Measurements from ENCODE around the gene SEC61A1.

SEC61A1 gene

DNA sequence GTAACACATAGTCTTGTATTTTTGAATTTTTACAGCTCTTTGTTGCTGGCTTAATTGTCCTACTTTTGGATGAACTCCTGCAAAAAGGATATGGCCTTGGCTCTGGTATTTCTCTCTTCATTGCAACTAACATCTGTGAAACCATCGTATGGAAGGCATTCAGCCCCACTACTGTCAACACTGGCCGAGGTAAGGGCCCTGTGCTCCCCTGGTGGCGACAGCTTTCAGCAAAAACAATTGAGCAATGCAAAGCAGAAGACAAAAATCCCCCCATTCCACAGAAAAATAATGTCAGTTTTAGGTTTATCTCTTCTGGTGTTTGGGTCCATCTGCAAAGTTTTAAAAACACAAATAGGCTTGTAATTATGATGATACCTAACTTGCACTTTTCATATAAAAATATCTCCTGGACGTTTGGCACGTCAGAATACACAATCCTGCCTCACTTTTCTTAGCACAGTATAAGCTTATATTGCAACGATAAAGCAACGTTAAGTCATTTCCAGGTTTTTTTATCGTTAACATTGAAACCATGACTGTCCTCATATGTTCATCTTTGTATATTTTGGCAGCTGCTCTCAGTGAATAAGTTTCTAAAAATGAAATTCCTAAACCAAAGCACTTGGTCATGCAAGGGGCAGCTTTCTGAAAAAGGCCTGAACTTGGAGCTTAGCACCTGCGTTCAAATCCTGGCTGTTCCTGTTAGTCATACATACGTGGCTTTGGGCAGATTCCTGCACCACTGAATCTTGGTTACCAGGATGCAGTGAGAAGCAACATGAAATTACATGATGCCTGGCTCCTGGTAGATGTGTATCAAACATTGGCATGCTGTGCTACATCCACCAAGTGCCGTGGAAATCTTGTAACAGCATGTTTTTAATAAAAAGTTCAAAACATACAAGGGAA lies 8.5 kb downstream of the SEC61A1 start:
- DNase-seq: no peak

DNA sequence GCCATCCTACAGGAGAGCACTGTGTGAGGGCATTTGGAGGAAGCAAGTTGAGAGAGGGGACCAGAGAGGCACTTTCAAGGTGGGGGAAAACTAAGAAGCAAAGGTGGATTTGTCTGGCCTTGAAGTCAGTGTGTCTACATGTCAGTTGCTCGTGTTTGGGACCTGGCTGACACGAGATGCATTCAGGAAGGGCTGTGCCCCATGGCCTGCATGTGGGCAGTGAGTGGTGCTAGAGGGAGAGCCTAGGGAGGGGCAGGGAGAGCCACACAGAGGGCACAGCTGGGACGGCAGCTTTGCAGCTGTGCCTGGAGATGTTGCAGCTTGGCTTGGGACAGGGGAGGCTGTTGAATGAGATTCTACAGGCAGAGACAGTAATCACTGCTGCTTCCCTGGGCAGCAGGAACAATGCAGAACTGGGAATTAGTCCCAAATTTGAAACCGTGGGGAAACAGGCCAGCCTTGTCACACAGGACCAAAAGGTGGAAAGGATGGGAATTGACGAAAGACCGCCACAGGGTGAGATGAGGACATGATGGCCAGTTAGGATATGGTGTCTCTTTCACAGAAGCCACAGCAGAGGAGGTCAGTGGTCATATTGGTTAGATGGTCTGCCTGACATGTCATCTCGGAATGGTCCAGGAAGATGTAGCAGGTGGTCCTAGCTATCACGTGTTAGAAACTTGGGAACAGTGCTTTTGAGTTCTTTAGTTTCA lies 10.0 kb downstream of the SEC61A1 start:
- no peak for DNase-seq

GRCh38 chr3:128063865-128064264 lies 11.6 kb downstream of the SEC61A1 start:
- no peak for DNase-seq

GRCh38 chr3:128064962-128065361 lies 12.7 kb downstream of the SEC61A1 start:
- no peak for DNase-seq

DNA sequence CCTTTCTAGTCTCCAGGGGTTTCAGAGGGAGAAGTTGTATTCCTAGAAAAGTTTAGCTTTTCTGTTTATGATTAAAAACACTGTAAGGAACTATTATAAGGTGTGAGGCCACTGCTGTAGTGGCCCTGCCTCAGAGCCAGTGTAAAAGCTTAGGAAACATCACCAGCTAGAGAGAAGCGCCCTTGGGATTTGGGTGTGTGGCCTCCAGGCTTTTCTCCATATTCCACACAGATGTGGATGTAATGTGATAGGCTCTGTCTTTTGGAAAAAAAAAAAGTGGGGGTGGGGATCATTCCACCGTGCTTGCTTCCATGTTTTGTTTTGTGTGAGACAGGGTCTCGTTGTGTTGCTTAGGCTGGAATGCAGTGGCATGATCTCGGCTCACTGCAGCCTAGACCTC lies 13.9 kb downstream of the SEC61A1 start:
- DNase-seq: no peak

DNA sequence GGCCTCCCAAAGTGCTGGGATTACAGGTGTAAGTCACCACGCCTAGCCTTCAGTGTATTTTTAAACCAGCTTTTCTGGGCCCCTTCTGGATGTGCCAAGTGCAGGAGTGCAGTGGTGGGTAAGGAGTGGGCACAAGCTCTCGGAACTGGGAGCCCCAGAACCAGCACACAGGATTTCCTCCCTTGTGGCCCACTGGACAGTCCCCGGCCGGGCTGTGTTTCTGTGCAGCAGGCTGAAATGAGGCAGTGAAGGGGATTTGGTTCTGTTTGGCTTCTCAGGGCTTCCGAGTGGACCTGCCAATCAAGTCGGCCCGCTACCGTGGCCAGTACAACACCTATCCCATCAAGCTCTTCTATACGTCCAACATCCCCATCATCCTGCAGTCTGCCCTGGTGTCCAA lies 14.4 kb downstream of the SEC61A1 start:
- no peak for DNase-seq

DNA sequence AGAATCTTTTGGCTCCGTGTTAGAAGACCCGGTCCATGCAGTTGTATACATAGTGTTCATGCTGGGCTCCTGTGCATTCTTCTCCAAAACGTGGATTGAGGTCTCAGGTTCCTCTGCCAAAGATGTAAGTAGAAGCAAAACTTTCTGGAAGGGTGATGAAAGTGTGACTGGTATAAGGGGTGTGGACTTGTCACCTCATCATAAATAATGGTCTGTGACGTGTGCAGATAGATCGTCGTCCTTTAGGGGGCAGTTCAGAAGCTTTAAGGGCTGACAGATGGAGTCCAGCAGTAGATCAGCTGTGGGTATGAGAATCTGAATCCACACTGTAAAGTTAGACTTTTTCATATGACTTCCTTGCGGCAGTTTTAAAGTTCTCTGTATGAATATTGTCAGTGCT lies 15.3 kb downstream of the SEC61A1 start:
- DNase-seq: no peak

- DNase-seq: no peak
Measured at GRCh38 chr3:128068156-128068620, 16.0 kb downstream of the SEC61A1 start.

GRCh38 chr3:128069271-128069670 lies 17.0 kb downstream of the SEC61A1 start:
- DNase-seq: no peak

DNA sequence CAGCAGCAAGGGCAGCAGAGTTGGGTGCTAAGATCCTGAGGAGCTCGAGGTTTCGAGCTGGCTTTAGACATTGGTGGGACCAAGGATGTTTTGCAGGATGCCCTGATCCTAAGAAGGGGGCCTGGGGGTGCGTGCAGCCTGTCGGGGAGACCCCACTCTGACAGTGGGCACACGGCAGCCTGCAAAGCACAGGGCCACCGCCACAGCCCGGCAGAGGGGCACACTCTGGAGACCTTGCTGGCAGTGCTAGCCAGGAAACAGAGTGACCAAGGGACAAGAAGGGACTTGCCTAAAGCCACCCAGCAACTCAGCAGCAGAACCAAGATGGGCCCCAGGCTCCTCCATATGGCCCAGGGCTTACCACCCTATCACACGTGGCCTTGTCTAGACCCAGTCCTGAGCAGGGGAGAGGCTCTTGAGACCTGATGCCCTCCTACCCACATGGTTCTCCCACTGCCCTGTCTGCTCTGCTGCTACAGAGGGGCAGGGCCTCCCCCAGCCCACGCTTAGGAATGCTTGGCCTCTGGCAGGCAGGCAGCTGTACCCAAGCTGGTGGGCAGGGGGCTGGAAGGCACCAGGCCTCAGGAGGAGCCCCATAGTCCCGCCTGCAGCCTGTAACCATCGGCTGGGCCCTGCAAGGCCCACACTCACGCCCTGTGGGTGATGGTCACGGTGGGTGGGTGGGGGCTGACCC lies 18.8 kb downstream of the SEC61A1 start:
- no peak for DNase-seq

GRCh38 chr3:128071771-128072453 lies 19.7 kb downstream of the SEC61A1 start:
- no peak for DNase-seq

DNA sequence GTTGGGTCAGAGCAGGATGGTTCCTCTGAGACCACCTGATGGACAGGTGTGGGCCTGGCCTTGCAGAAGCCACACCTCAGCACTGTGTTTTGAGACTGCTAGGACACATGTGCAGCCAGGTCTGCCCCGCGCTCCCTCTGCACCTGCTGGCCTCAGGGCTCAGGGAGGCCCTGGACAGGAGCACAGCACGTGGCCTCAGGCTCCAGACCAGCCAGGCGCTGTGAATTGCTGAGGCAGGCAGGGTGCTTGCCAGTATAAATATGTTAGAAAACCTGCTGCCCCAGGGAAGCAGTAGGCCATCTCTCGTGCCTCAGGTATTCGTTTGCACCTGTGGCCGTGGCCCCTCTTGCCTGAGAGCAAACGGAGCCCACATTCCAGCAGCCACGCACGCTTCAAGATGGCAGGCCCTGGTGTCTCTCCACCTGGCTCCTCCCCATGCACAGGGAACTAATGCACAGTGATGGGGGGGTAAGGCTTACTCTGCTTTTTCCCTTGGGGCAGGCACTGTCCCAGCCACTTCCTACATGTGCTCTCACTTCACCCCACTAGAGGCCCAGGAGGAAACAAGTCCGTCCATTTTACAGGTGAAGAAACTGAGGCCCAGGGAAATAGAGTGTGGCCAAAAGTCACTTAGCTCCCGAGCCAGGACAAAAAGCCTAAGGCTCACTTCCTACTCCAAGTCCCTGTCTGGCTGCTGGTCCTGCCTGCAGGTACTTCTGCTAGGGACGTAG lies 20.4 kb downstream of the SEC61A1 start:
- DNase-seq: no peak

DNA sequence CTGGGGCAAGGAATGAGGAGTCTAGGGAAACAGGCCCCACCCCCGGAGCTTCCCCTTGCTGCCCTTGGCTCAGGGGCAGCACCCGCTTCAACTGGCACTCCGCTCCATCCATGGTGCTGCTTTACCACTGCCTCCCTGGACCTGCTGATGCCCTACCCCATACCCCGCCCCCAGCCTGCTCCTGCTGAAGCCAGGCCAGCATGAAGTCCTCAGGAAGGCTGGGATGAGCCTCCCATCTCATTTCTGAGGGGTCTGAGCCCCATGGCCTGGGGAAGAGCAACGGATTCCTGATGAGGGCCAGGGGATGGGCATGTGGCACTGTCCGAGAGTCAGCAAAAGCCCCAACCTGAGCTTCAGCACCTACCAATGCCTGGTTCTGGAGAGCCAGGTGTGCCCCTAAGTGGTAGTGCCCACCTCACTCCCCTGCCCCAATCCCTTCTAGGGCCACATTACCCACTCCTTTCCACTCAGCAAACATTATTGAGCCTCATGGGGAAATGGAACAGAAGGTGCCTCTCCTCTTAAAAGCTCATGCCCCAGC lies 21.0 kb downstream of the SEC61A1 start:
- no peak for DNase-seq

- DNase-seq: no peak
Measured at GRCh38 chr3:128073807-128074206, 21.6 kb downstream of the SEC61A1 start.

GRCh38 chr3:128074851-128075521 lies 22.7 kb downstream of the SEC61A1 start:
- DNase-seq: peak; percentile 35

GRCh38 chr3:128075522-128076482 lies 23.6 kb downstream of the SEC61A1 start:
- DNase-seq: peak; percentile 65

- no peak for DNase-seq
Measured at GRCh38 chr3:128076483-128077201, 24.4 kb downstream of the SEC61A1 start.

DNA sequence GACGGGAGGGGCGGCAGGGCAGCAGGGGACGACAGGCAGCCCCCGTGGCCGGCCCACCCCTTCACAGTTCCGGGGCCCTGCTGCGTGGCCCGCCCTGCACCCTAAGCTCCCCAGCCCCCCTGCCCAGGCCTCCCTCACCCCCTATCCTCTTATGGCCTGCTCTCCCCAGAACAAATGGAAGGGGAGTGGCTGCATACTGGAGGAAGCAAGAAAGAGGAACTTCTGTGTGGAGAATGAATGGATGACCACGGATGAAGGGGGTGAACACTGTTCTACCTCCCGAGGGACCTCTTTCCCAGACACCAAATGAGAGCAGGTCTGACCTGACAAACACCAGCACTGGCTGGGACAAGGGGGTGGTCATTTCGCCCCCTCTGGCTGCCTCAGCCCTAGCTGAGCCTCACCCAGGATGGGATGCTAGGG lies 25.0 kb downstream of the SEC61A1 start:
- no peak for DNase-seq

GRCh38 chr3:128077665-128078064 lies 25.4 kb downstream of the SEC61A1 start:
- no peak for DNase-seq

Measured in NCI-H2029 treated with DMSO at 0.1 percent for 48 hours (cell line).